Parathyroid adenoma (tissue), 2 donors: Measurements from ENCODE around the gene PHF11.

Source experiments
- H2AFZ ChIP-seq: fragments of 300-600 bp; sonication (generic); one replicate; pipeline ENCODE4 v1.7.0; 2017; ENCODE audit warnings: antibody characterized with exemption, mild to moderate bottlenecking
- H3K27ac ChIP-seq: fragments of 300-600 bp; sonication (generic); one replicate; pipeline ENCODE4 v1.7.0; 2017
- H3K27me3 ChIP-seq: fragments of 300-600 bp; sonication (generic); one replicate; pipeline ENCODE4 v1.7.0; 2017; ENCODE audit warnings: low read length; ENCODE audit not compliant: control insufficient read depth, insufficient read depth
- H3K36me3 ChIP-seq: fragments of 300-600 bp; sonication (generic); one replicate; pipeline ENCODE4 v1.7.0; 2017; ENCODE audit warnings: low read length; ENCODE audit not compliant: control insufficient read depth, insufficient read depth
- H3K4me1 ChIP-seq: fragments of 300-600 bp; sonication (generic); one replicate; pipeline ENCODE4 v1.7.0; 2017; ENCODE audit warnings: control low read depth
- H3K4me2 ChIP-seq: fragments of 300-600 bp; sonication (generic); one replicate; pipeline ENCODE4 v1.7.0; 2017; ENCODE audit warnings: low read length
- H3K4me3 ChIP-seq: fragments of 300-600 bp; sonication (generic); one replicate; pipeline ENCODE4 v1.7.0; 2017; ENCODE audit warnings: low read depth, low read length
- H3K79me2 ChIP-seq: fragments of 300-600 bp; sonication (generic); one replicate; pipeline ENCODE4 v1.7.0; 2017; ENCODE audit warnings: control low read depth
- H3K9ac ChIP-seq: fragments of 300-600 bp; sonication (generic); one replicate; pipeline ENCODE4 v1.7.0; 2017; ENCODE audit warnings: mild to moderate bottlenecking
- H3K9me3 ChIP-seq: fragments of 300-600 bp; sonication (generic); one replicate; pipeline ENCODE4 v1.7.0; 2017; ENCODE audit warnings: low read length; ENCODE audit not compliant: control insufficient read depth
- CTCF ChIP-seq: fragments of 300-600 bp; sonication (generic); IDR thresholded peaks from one replicate; pipeline ENCODE4 v1.7.0; 2017; ENCODE audit warnings: antibody characterized with exemption, mild to moderate bottlenecking
- donor health status: primary hyperparathyroidism.

Gene PHF11

GRCh38 chr13:49550942-49551644, 55.3 kb downstream of the PHF11 start:
- H2AFZ ChIP-seq, result no peak overlapping the region
- H3K79me2 ChIP-seq, result no peaks in the 10 kb centered on the region
- H3K27ac ChIP-seq, result no peak overlapping the region
- no peak overlapping the region for H3K4me3 ChIP-seq
- H3K9me3 ChIP-seq, result no peaks in the 10 kb centered on the region
- TF ChIP-seq CTCF, result no peak
- H3K4me2 ChIP-seq, result no peak overlapping the region
- no peaks in the 10 kb centered on the region for H3K27me3 ChIP-seq
- H3K4me1 ChIP-seq, result no peaks in the 10 kb centered on the region
- H3K9ac ChIP-seq, result no peak overlapping the region
- no peaks in the 10 kb centered on the region for H3K36me3 ChIP-seq

DNA sequence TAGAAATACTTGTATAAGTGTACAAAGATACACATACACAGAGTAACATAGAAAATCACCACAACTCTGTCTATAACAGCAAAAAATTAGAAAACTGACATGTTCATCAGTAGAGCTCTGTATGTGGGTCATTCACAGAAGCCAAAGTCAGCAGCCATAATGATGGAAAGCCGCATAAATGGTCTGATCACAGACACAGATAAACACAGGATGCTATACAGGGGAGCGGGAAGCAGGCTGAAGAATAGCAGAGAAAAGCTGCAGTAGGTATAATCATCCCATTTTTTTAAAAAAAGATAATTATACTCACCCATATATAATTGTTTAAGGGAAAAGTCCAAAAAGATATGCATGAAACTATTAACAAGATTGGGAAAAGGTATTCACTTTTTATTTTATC, 58.1 kb downstream of the PHF11 start:
- Histone ChIP-seq H3K4me2 (no peak overlapping the region), H3K9me3 (no peaks in the 10 kb centered on the region), H3K79me2 (no peaks in the 10 kb centered on the region), H3K9ac (no peak overlapping the region), H3K36me3 (no peaks in the 10 kb centered on the region), H3K27ac (no peak overlapping the region), H3K4me3 (no peak overlapping the region), H2AFZ (no peak overlapping the region), H3K27me3 (no peaks in the 10 kb centered on the region), H3K4me1 (no peaks in the 10 kb centered on the region)
- TF ChIP-seq CTCF, result no peak

- no peak for TF ChIP-seq CTCF
- Histone ChIP-seq H3K27me3 (no peaks in the 10 kb centered on the region), H2AFZ (no peak overlapping the region), H3K4me1 (no peaks in the 10 kb centered on the region), H3K4me2 (no peak overlapping the region), H3K79me2 (no peaks in the 10 kb centered on the region), H3K4me3 (no peak overlapping the region), H3K36me3 (no peaks in the 10 kb centered on the region), H3K9me3 (no peaks in the 10 kb centered on the region), H3K27ac (no peak overlapping the region), H3K9ac (no peak overlapping the region)
Observed at GRCh38 chr13:49554387-49554786, 58.6 kb downstream of the PHF11 start.

DNA sequence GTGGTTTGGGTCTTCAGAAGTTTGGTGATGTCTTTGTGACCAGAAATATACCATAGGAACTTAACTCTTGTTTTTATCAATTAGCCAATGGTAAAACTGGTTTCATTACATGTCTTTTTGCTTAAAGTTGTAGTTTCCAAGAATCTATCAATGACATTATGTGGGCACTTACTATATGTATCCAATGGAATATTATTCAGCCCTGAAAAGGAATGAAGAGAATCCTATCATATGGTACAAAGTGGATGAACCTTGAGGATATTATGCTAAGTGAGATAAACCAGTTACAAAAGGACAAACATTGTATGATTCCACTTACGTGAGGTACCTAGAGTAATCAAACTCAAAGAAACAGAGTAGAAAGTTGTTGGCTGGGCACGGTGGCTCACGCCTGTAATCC, 63.3 kb downstream of the PHF11 start:
- Histone ChIP-seq H3K4me3 (no peak overlapping the region), H2AFZ (no peak overlapping the region), H3K9me3 (no peaks in the 10 kb centered on the region), H3K79me2 (no peaks in the 10 kb centered on the region), H3K27me3 (no peaks in the 10 kb centered on the region), H3K4me2 (no peak overlapping the region), H3K27ac (no peak overlapping the region), H3K4me1 (no peaks in the 10 kb centered on the region), H3K36me3 (no peaks in the 10 kb centered on the region), H3K9ac (no peak overlapping the region)
- no peak for TF ChIP-seq CTCF
